GM23248 (cell line): ENCODE data around the gene MBD3L1.

Experiments
- EZH2 ChIP-seq: fragments of 200-600 bp; sonication (generic); IDR thresholded peaks from 2 replicates; pipeline ENCODE4 v1.6.1; 2018; ENCODE audit warnings: antibody characterized with exemption, mild to moderate bottlenecking; ENCODE audit not compliant: insufficient read depth, poor library complexity, severe bottlenecking
- EZH2phosphoT487 ChIP-seq: fragments of 200-600 bp; sonication (generic); IDR thresholded peaks from 2 replicates; pipeline ENCODE4 v1.6.1; 2018; ENCODE audit warnings: antibody characterized with exemption, moderate library complexity, mild to moderate bottlenecking, low read depth; ENCODE audit not compliant: insufficient read depth

- TF ChIP-seq EZH2phosphoT487 (no peak), EZH2 (no peak)
Observed at GRCh38 chr19:8815780-8816179, 16.4 kb upstream of the MBD3L1 start.
